ENCODE data around the gene MPP3. TPM values are rescaled to one million over a fixed set of nuclear protein-coding genes. Genes with fewer than 3 reads are reported as not detected.

Gene MPP3
- total and polyA plus RNA-seq, 9 of the 15 experiments (the other 6 are each of a cell fraction or from before 2014, with no cell fraction given): 0.41 to 10.4 (median 4.5) TPM

- no peak overlapping the region for H3K4me2 ChIP-seq (ENCODE audit: insufficient read depth, low read length)
- no peak overlapping the region for H3K4me3 ChIP-seq
- no TSS peak for BruUV-seq (replicated peaks)
- H4K20me1 ChIP-seq (replicated peaks; ENCODE audit: control insufficient read depth, insufficient read depth, low read length): peaks cover 5% of the 10 kb centered on the region; the same call in 1 of the 2 replicates
- ChIA-PET POLR2A (interaction anchor here (1.0 kb wide), 1 partner anchor 10 kb away, joined by 4 read pairs; the partner anchor contains the start of gene DUSP3), CTCF (ENCODE audit: low intra/inter-chr PET ratio) (interaction anchor here (1.9 kb wide), 1 partner anchor 74 kb away, joined by 5 read pairs; no protein-coding TSS in a partner anchor)
- FAIRE-seq: no peak
- H3K4me1 ChIP-seq (replicated peaks in 1 of 2; ENCODE audit: control insufficient read depth in 2 of 2, insufficient read depth in 2 of 2, low read length in 2 of 2): peaks cover 0 to 3% of the 10 kb centered on the region in 2 experiments; a peak in 3 of 5 replicates
- ATAC-seq: no peak
- no peaks in the 10 kb centered on the region for H3K9me1 ChIP-seq (ENCODE audit: control insufficient read depth, insufficient read depth, low read length)
- no peaks in the 10 kb centered on the region for H3K79me2 ChIP-seq (ENCODE audit: control insufficient read depth, insufficient read depth, low read length)
- peaks cover 0 to 5% of the 10 kb centered on the region in 2 experiments; a peak in 1 of 5 replicates for H3K27me3 ChIP-seq (ENCODE audit: control insufficient read depth in 2 of 2, insufficient read depth in 2 of 2, low read length in 2 of 2)
- TF ChIP-seq MBD1 (CRISPR knock-in tag; IDR thresholded peaks at IDR 0.05) (no peak), ZNF146 (CRISPR knock-in tag; IDR thresholded peaks at IDR 0.05; ENCODE audit: unreplicated experiment) (no peak), ZC3H11A (IDR thresholded peaks at IDR 0.05; ENCODE audit: low read depth, low read length) (no peak), ILK (tag; IDR thresholded peaks at IDR 0.05; ENCODE audit: borderline replicate concordance, low read depth) (no peak), WHSC1 (IDR thresholded peaks at IDR 0.05; ENCODE audit: low read length) (no peak), GATA2 (CRISPR knock-in tag; IDR thresholded peaks at IDR 0.05) (no peak), RUNX1 (IDR thresholded peaks at IDR 0.05; ENCODE audit: low read depth) (no peak), NFXL1 (CRISPR knock-in tag; IDR thresholded peaks at IDR 0.05) (no peak), ZNF134 (CRISPR knock-in tag; conservative IDR thresholded peaks at IDR 0.05) (no peak), SETDB1 (IDR thresholded peaks at IDR 0.05; ENCODE audit: low read length) (no peak), HDAC2 (IDR thresholded peaks at IDR 0.05) (no peak)
- in situ Hi-C loops (cut with MboI): no loop called here
- no peaks in the 10 kb centered on the region for H3K9me3 ChIP-seq (replicated peaks; ENCODE audit: control insufficient read depth, insufficient read depth, low read depth, low read length)
- H3K27ac ChIP-seq (ENCODE audit: extremely low read depth, low read depth, low read length): no peak overlapping the region
- WGBS (ENCODE audit: insufficient coverage, low coverage, missing lambda C conversion rate): 66% methylated on average over 7 of the region's 7 CpGs
- peaks cover 22% of the 10 kb centered on the region; the same call in 2 of the 3 replicates for H3K36me3 ChIP-seq (ENCODE audit: control insufficient read depth, insufficient read depth, low read length)
- H2AFZ ChIP-seq (ENCODE audit: low read depth, low read length): no peak overlapping the region
- DNase-seq (ENCODE audit: extremely low read depth in 1 of 4, low spot score in 3 of 4): no peak
- intact Hi-C loops (cut with micrococcal nuclease): no loop called here
- no peak overlapping the region for H3K9ac ChIP-seq (ENCODE audit: insufficient read depth in 1 of 2, low read depth in 2 of 2, low read length in 2 of 2)
These were observed 64.0 kb downstream of the MPP3 start for GRCh38 chr17:43768943-43769342.

Data from K562 (cell line).